K562 (cell line): ENCODE data around the gene ABLIM1.

Experiments
- FOXA1 ChIP-seq: fragments of 450-650 bp; IDR thresholded peaks from 2 replicates; pipeline ENCODE4 v1.6.1; 2016; ENCODE audit warnings: mild to moderate bottlenecking, borderline replicate concordance
- IRF2 ChIP-seq: sonication (generic); formaldehyde crosslinking; IDR thresholded peaks from 2 replicates; pipeline ENCODE4 v1.8.1; 2022; ENCODE audit warnings: mild to moderate bottlenecking, missing genetic modification reagents
- MAX ChIP-seq: sonication (generic); formaldehyde crosslinking; IDR thresholded peaks from 2 replicates; pipeline ENCODE4 v1.9.0; 2022; ENCODE audit warnings: mild to moderate bottlenecking, missing genetic modification reagents
- MYNN ChIP-seq, 2 experiments: sonication (generic); formaldehyde crosslinking in 1 of 2; IDR thresholded peaks; 2 replicates each; pipeline versions ENCODE4 v1.5.0 to v1.6.1; 2016 to 2020; ENCODE audit warnings: antibody characterized with exemption in 1 of 2, missing genetic modification reagents in 1 of 2
- NCOR1 ChIP-seq: fragments of 450-650 bp; IDR thresholded peaks from 2 replicates; pipeline ENCODE4 v1.6.1; 2016; ENCODE audit warnings: mild to moderate bottlenecking, moderate library complexity
- RNF2 ChIP-seq: sonication (generic); IDR thresholded peaks from 2 replicates; pipeline ENCODE4 v1.6.1; 2016
- SIN3A ChIP-seq, 2 experiments: fragments of 150-350 bp in 1 of 2; IDR thresholded peaks; 2 replicates each; pipeline ENCODE4 v1.6.1; 2011 to 2016; ENCODE audit warnings: borderline replicate concordance in 2 of 2, low read depth in 2 of 2, low read length in 2 of 2, mild to moderate bottlenecking in 2 of 2, moderate library complexity in 2 of 2; ENCODE audit not compliant: control insufficient read depth in 1 of 2
- TFAP4 ChIP-seq: sonication (generic); formaldehyde crosslinking; IDR thresholded peaks from 2 replicates; pipeline ENCODE4 v1.8.0; 2022; ENCODE audit warnings: missing genetic modification reagents, mild to moderate bottlenecking, moderate library complexity, borderline replicate concordance
- USF2 ChIP-seq: sonication (generic); formaldehyde crosslinking; IDR thresholded peaks from 2 replicates; pipeline ENCODE4 v1.5.0; 2020; ENCODE audit warnings: missing genetic modification reagents
- ZNF217 ChIP-seq: sonication (generic); formaldehyde crosslinking; IDR thresholded peaks from 2 replicates; pipeline ENCODE4 v1.8.0; 2022; ENCODE audit warnings: mild to moderate bottlenecking, missing genetic modification reagents
- TF ChIP-seq, protein P1 (sequence below): sonication (generic); formaldehyde crosslinking; IDR thresholded peaks from 2 replicates; pipeline ENCODE4 v1.8.0; 2023; ENCODE audit warnings: mild to moderate bottlenecking, missing genetic modification reagents

DNA sequence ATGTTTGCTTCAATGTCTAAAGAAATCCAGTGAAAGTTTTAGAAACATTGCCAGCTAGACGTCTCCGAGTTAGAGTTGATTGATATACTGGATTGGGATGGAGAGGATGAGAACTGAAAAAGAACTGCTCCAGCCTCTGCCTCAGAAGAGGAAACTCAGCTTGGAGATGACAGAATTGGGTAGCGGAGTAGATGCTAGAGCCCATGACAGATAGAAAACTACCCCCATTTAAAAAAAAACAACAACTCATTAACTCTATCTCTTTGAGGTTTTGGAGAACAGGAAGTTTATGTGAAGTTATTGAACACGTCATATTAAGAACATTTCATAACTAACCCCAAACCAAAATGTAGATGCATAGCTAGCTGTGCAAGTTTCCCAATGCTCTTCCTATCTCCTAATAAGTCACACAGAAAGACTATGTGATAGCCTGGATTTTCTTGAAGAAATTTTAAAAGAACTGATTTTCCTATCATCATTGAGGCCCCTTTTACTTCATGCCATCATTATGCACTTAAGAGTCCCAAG, 225.4 kb downstream of the ABLIM1 start:
- TF ChIP-seq NCOR1 (no peak), IRF2 (no peak), TFAP4 (CRISPR knock-in tag) (no peak), MYNN (IDR thresholded peaks at IDR 0.05) (no peak), MYNN (CRISPR knock-in tag; IDR thresholded peaks at IDR 0.05) (no peak), RNF2 (no peak), MAX (CRISPR knock-in tag) (no peak), SIN3A (IDR thresholded peaks at IDR 0.05; ENCODE audit: borderline replicate concordance in 2 of 2, control insufficient read depth in 1 of 2, low read depth in 2 of 2, low read length in 2 of 2) (no peak), USF2 (CRISPR knock-in tag) (no peak), FOXA1 (no peak), ZNF217 (CRISPR knock-in tag) (no peak)
- TF ChIP-seq, protein P1, sequence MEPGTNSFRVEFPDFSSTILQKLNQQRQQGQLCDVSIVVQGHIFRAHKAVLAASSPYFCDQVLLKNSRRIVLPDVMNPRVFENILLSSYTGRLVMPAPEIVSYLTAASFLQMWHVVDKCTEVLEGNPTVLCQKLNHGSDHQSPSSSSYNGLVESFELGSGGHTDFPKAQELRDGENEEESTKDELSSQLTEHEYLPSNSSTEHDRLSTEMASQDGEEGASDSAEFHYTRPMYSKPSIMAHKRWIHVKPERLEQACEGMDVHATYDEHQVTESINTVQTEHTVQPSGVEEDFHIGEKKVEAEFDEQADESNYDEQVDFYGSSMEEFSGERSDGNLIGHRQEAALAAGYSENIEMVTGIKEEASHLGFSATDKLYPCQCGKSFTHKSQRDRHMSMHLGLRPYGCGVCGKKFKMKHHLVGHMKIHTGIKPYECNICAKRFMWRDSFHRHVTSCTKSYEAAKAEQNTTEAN = no peak
